WERI-Rb-1 (cell line): ENCODE data around the gene EYS.
"Not testable (repeated sequence)": the region's sequence is repeated elsewhere in the genome, so short reads cannot be mapped to it uniquely, and the experiment has no call there.

ENCODE experiments used
- DNase-seq: peaks from one replicate; pipeline ENCODE4 v3.0.0-alpha.2; 2020
- H3K27ac ChIP-seq: fragments of 250-450 bp; sonication (Bioruptor Pico); 2 replicates; pipeline ENCODE4 v1.5.1; 2020; ENCODE audit warnings: mild to moderate bottlenecking, moderate library complexity
- H3K27me3 ChIP-seq: fragments of 250-450 bp; sonication (Bioruptor Pico); 2 replicates; pipeline ENCODE4 v1.5.1; 2021; ENCODE audit warnings: mild to moderate bottlenecking, low read depth, moderate library complexity; ENCODE audit not compliant: insufficient read depth, severe bottlenecking
- H3K36me3 ChIP-seq: fragments of 250-450 bp; sonication (Bioruptor Pico); 2 replicates; pipeline ENCODE4 v1.5.1; 2020; ENCODE audit warnings: mild to moderate bottlenecking, moderate library complexity
- H3K4me3 ChIP-seq: 2 replicates; pipeline ENCODE4 v1.5.1; 2011; ENCODE audit warnings: low read depth, mild to moderate bottlenecking, control low read depth, low read length
- H3K9me3 ChIP-seq: fragments of 250-450 bp; sonication (Bioruptor Pico); 2 replicates; pipeline ENCODE4 v1.5.1; 2021; ENCODE audit warnings: mild to moderate bottlenecking, moderate library complexity; ENCODE audit not compliant: severe bottlenecking
- CTCF ChIP-seq: IDR thresholded peaks from 2 replicates; pipeline ENCODE4 v1.5.1; 2011; ENCODE audit warnings: low read depth, mild to moderate bottlenecking, control low read depth, inconsistent platforms, low read length

The EYS gene

GRCh38 chr6:63899550-63899949, 1807.5 kb downstream of the EYS start:
- no peak for TF ChIP-seq CTCF
- Histone ChIP-seq H3K36me3 (no peaks in the 10 kb centered on the region), H3K4me3 (no peak overlapping the region), H3K9me3 (no peaks in the 10 kb centered on the region), H3K27me3 (no peaks in the 10 kb centered on the region), H3K27ac (no peak overlapping the region)
- no peak for DNase-seq

GRCh38 chr6:63897952-63898351, 1809.1 kb downstream of the EYS start:
- Histone ChIP-seq H3K36me3 (no peaks in the 10 kb centered on the region), H3K9me3 (no peaks in the 10 kb centered on the region), H3K27ac (no peak overlapping the region), H3K27me3 (no peaks in the 10 kb centered on the region), H3K4me3 (no peak overlapping the region)
- no peak for DNase-seq
- TF ChIP-seq CTCF, result no peak

- Histone ChIP-seq H3K27ac (no peak overlapping the region), H3K27me3 (no peaks in the 10 kb centered on the region), H3K4me3 (no peak overlapping the region), H3K36me3 (no peaks in the 10 kb centered on the region), H3K9me3 (no peaks in the 10 kb centered on the region)
- no peak for TF ChIP-seq CTCF
- no peak for DNase-seq
Observed at GRCh38 chr6:63897459-63897858, 1809.6 kb downstream of the EYS start.

GRCh38 chr6:63888416-63888815, 1818.6 kb downstream of the EYS start:
- Histone ChIP-seq H3K4me3 (no peak overlapping the region), H3K9me3 (no peaks in the 10 kb centered on the region), H3K27ac (no peak overlapping the region), H3K36me3 (no peaks in the 10 kb centered on the region), H3K27me3 (no peaks in the 10 kb centered on the region)
- no peak for TF ChIP-seq CTCF
- DNase-seq, result no peak

GRCh38 chr6:63887804-63888203, 1819.2 kb downstream of the EYS start:
- not testable (repeated sequence) for H3K36me3 ChIP-seq, H3K9me3 ChIP-seq, H3K27ac ChIP-seq, H3K27me3 ChIP-seq, H3K4me3 ChIP-seq, DNase-seq

GRCh38 chr6:63887002-63887751, 1819.8 kb downstream of the EYS start:
- Histone ChIP-seq H3K36me3 (no peaks in the 10 kb centered on the region), H3K27ac (no peak overlapping the region), H3K27me3 (no peaks in the 10 kb centered on the region), H3K4me3 (no peak overlapping the region), H3K9me3 (no peaks in the 10 kb centered on the region)
- DNase-seq, result no peak
- no peak for TF ChIP-seq CTCF
